SK-N-SH (cell line): ENCODE measurements around the gene TMEM147. TPM values are rescaled to one million over a fixed set of nuclear protein-coding genes. Genes with fewer than 3 reads are reported as not detected.
"Not testable (repeated sequence)": the region's sequence is repeated elsewhere in the genome, so short reads cannot be mapped to it uniquely, and the experiment has no call there.

ENCODE experiments used
- CTCF ChIA-PET: fragments of 300-600, 350-600 bp; formaldehyde crosslinking; extraction: SDS; loops from one replicate; lab custom pipeline; 2021; lab: Yijun Ruan, JAX
- POLR2A ChIA-PET: fragments of 350-600 bp; sonication (Branson Sonifier 250); formaldehyde crosslinking; extraction: SDS; loops from one replicate; lab custom pipeline; 2020; ENCODE audit warnings: antibody characterized with exemption, inconsistent platforms; lab: Yijun Ruan, JAX
- DNase-seq: peaks from one replicate; pipeline ENCODE4 v3.0.0; 2012
- H2AFZ ChIP-seq: fragments of 200-600 bp; sonication (generic); 2 replicates; pipeline ENCODE4 v1.8.1; 2016; ENCODE audit warnings: antibody characterized with exemption, mild to moderate bottlenecking, low read depth
- H3F3A ChIP-seq: fragments of 200-600 bp; sonication (generic); replicated peaks from 2 replicates; pipeline ENCODE3; 2016; ENCODE audit warnings: antibody characterized with exemption, mild to moderate bottlenecking; ENCODE audit not compliant: insufficient read depth
- H3K27ac ChIP-seq, 2 experiments: fragments of 200-500 bp in 1 of 2; fragments of 200-600 bp in 1 of 2; sonication (Bioruptor generic) in 1 of 2; sonication (generic), shearing (Covaris generic) in 1 of 2; 2 replicates each; pipeline versions ENCODE4 v1.5.1 to v1.6.1; 2014 to 2016; ENCODE audit warnings: low read depth in 2 of 2, inconsistent platforms in 1 of 2, low read length in 1 of 2, mild to moderate bottlenecking in 1 of 2, mixed read lengths in 1 of 2
- H3K27me3 ChIP-seq: fragments of 200-600 bp; sonication (generic), shearing (Covaris generic); 2 replicates; pipeline ENCODE4 v1.6.1; 2016; ENCODE audit warnings: mixed run types; ENCODE audit not compliant: insufficient read depth
- H3K36me3 ChIP-seq, 2 experiments: fragments of 200-500 bp in 1 of 2; fragments of 200-600 bp in 1 of 2; sonication (Bioruptor generic) in 1 of 2; sonication (generic) in 1 of 2; replicated peaks in 1 of 2; 2 replicates each; pipeline versions ENCODE3 to v1.5.1; 2014 to 2016; ENCODE audit warnings: low read length in 1 of 2, mild to moderate bottlenecking in 1 of 2; ENCODE audit not compliant: insufficient read depth in 2 of 2, control insufficient read depth in 1 of 2
- H3K4me1 ChIP-seq, 2 experiments: fragments of 200-500 bp in 1 of 2; fragments of 200-600 bp in 1 of 2; sonication (Bioruptor generic) in 1 of 2; sonication (generic), shearing (Covaris generic) in 1 of 2; 2 replicates each; pipeline versions ENCODE4 v1.5.1 to v1.6.1; 2014 to 2016; ENCODE audit warnings: low read depth in 1 of 2, low read length in 1 of 2, mixed run types in 1 of 2; ENCODE audit not compliant: insufficient read depth in 2 of 2, control insufficient read depth in 1 of 2
- H3K4me2 ChIP-seq: fragments of 200-600 bp; sonication (generic), shearing (Covaris generic); 2 replicates; pipeline ENCODE4 v1.6.1; 2017; ENCODE audit warnings: mixed run types
- H3K4me3 ChIP-seq, 2 experiments: fragments of 200-500 bp in 1 of 2; fragments of 200-600 bp in 1 of 2; sonication (Bioruptor generic) in 1 of 2; sonication (generic), shearing (Covaris generic) in 1 of 2; 2 replicates each; pipeline versions ENCODE4 v1.5.1 to v1.8.1; 2014 to 2016; ENCODE audit warnings: low read depth in 2 of 2, inconsistent platforms in 1 of 2, low read length in 1 of 2, mild to moderate bottlenecking in 1 of 2, mixed read lengths in 1 of 2, moderate library complexity in 1 of 2
- H3K79me2 ChIP-seq: fragments of 200-600 bp; sonication (generic); 2 replicates; pipeline ENCODE4 v1.8.1; 2017; ENCODE audit warnings: mild to moderate bottlenecking; ENCODE audit not compliant: insufficient read depth
- H3K9ac ChIP-seq: fragments of 200-600 bp; sonication (generic); 2 replicates; pipeline ENCODE4 v1.6.1; 2017; ENCODE audit warnings: mixed run types
- H3K9me2 ChIP-seq: fragments of 200-600 bp; sonication (generic); 2 replicates; pipeline ENCODE4 v1.6.1; 2017; ENCODE audit warnings: mixed run types
- H3K9me3 ChIP-seq: fragments of 200-600 bp; sonication (generic); 2 replicates; pipeline ENCODE4 v1.6.1; 2017; ENCODE audit warnings: mixed run types, mild to moderate bottlenecking, moderate library complexity
- H4K20me1 ChIP-seq: fragments of 200-600 bp; sonication (generic); 2 replicates; pipeline ENCODE4 v1.6.1; 2017; ENCODE audit warnings: mild to moderate bottlenecking, mixed run types; ENCODE audit not compliant: insufficient read depth
- EP300 ChIP-seq, 2 experiments: IDR thresholded peaks; 2 replicates each; pipeline versions ENCODE4 v1.4.0 to v1.6.1; 2012; ENCODE audit warnings: borderline replicate concordance in 1 of 2, low read depth in 1 of 2, low read length in 1 of 2
- FOSL2 ChIP-seq: IDR thresholded peaks from 2 replicates; pipeline ENCODE4 v1.4.0; 2012; ENCODE audit warnings: low read depth, mild to moderate bottlenecking, moderate library complexity, borderline replicate concordance
- FOXJ3 ChIP-seq: sonication (generic); formaldehyde crosslinking; IDR thresholded peaks from 2 replicates; pipeline ENCODE4 v1.5.1; 2020; ENCODE audit warnings: mild to moderate bottlenecking, missing genetic modification reagents
- GABPA ChIP-seq: IDR thresholded peaks from 2 replicates; pipeline ENCODE4 v1.4.0; 2012; ENCODE audit warnings: low read depth, mild to moderate bottlenecking
- GATA2 ChIP-seq: sonication (generic); formaldehyde crosslinking; IDR thresholded peaks from 2 replicates; pipeline ENCODE4 v1.5.0; 2020; ENCODE audit warnings: mild to moderate bottlenecking, missing genetic modification reagents
- JUND ChIP-seq: IDR thresholded peaks from 2 replicates; pipeline ENCODE4 v1.4.0; 2012
- MXI1 ChIP-seq: IDR thresholded peaks from 2 replicates; pipeline ENCODE4 v1.6.1; 2012; ENCODE audit warnings: mild to moderate bottlenecking, low read depth, low read length, improper control_type of control experiment
- NFIC ChIP-seq: IDR thresholded peaks from 2 replicates; pipeline ENCODE4 v1.4.0; 2012; ENCODE audit warnings: borderline replicate concordance
- NRF1 ChIP-seq: IDR thresholded peaks from 2 replicates; pipeline ENCODE4 v1.6.1; 2012; ENCODE audit warnings: low read depth, mild to moderate bottlenecking, low read length
- RAD21 ChIP-seq: IDR thresholded peaks from 2 replicates; pipeline ENCODE4 v1.6.1; 2012; ENCODE audit warnings: mild to moderate bottlenecking, low read length
- SIN3A ChIP-seq: IDR thresholded peaks from 2 replicates; pipeline ENCODE4 v1.6.1; 2012; ENCODE audit warnings: low read depth, mild to moderate bottlenecking, low read length, moderate library complexity, borderline replicate concordance
- SMC3 ChIP-seq: IDR thresholded peaks from 2 replicates; pipeline ENCODE4 v1.6.1; 2012; ENCODE audit warnings: low read depth, low read length, improper control_type of control experiment
- WGBS: methylation state at CpG from one replicate; pipeline ENCODE4 v1.1.6; 2017; ENCODE audit warnings: low lambda C conversion rate; 5-methylcytosine and 5-hydroxymethylcytosine counted together
- polyA plus RNA-seq, 3 experiments: library from polyadenylated mRNA; depleted of rRNA; stranded (reverse); fragments of >200 nt; gene quantifications; 2 replicates each; pipeline ENCODE4 v1.2.3, GENCODE V29; 2012
- TF ChIP-seq, protein P1 (sequence below): fragments of 200-600 bp; sonication (generic); IDR thresholded peaks from 2 replicates; pipeline ENCODE4 v1.6.1; 2017; ENCODE audit warnings: antibody characterized with exemption, mild to moderate bottlenecking, moderate library complexity
- TF ChIP-seq, protein P2 (sequence below): IDR thresholded peaks from 2 replicates; pipeline ENCODE4 v1.4.0; 2012; ENCODE audit warnings: low read depth, borderline replicate concordance
- TF ChIP-seq, protein P3 (sequence below): IDR thresholded peaks from 2 replicates; pipeline ENCODE4 v1.6.1; 2012; ENCODE audit warnings: mild to moderate bottlenecking, low read depth, low read length, moderate library complexity

TMEM147 gene
- polyA plus RNA-seq, 1 of the 3 experiments (the other 2 are of a cell fraction), result 202 TPM

DNA sequence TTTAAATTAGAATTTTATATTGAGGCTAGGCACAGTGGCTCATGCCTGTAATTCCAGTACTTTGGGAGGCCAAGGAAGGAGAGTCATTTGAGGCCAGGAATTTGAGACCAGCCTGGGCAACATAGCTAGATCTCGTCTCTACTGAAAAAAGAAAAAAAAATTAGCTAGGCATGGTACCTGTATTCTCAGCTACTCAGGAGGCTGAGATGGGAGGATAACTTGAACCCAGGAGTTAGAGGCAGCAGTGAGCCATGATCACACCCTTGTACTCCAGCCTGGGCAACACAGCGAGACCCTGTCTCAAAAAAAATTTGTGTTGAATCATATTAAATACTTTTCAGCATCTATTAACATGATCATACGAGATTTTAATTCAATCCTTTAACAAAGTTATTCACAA is 45.4 kb downstream of the TMEM147 start (continued):
- TF ChIP-seq, protein P1, sequence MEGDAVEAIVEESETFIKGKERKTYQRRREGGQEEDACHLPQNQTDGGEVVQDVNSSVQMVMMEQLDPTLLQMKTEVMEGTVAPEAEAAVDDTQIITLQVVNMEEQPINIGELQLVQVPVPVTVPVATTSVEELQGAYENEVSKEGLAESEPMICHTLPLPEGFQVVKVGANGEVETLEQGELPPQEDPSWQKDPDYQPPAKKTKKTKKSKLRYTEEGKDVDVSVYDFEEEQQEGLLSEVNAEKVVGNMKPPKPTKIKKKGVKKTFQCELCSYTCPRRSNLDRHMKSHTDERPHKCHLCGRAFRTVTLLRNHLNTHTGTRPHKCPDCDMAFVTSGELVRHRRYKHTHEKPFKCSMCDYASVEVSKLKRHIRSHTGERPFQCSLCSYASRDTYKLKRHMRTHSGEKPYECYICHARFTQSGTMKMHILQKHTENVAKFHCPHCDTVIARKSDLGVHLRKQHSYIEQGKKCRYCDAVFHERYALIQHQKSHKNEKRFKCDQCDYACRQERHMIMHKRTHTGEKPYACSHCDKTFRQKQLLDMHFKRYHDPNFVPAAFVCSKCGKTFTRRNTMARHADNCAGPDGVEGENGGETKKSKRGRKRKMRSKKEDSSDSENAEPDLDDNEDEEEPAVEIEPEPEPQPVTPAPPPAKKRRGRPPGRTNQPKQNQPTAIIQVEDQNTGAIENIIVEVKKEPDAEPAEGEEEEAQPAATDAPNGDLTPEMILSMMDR, result no peak

DNA sequence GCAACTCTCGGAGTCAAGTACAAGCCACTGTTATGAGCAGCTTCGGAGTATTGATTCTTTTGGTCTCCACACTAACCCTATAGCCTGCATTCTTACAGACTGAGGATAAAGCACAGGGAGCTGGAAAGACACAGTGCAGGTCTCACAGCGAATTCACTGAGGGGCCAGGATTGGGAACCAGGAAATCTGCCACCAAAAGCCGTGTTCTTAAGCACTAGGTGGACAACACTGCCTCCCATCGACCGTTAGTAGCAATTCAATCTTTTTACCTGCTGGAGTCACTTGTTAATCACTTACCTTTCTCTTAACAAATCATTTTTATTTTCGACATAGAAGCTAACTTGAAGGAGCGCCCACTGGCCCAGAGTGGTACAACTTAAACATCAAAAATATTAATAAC is 46.8 kb downstream of the TMEM147 start:
- Histone ChIP-seq H4K20me1 (no peaks in the 10 kb centered on the region), H3K4me2 (no peak overlapping the region), H3F3A (no peaks in the 10 kb centered on the region), H3K4me1 (no peaks in the 10 kb centered on the region), H3K79me2 (no peaks in the 10 kb centered on the region), H3K36me3 (no peaks in the 10 kb centered on the region), H3K9me2 (no peaks in the 10 kb centered on the region), H2AFZ (no peak overlapping the region), H3K9me3 (no peaks in the 10 kb centered on the region), H3K27me3 (peaks cover 36% of the 10 kb centered on the region), H3K27ac (no peak overlapping the region), H3K9ac (no peak overlapping the region), H3K4me3 (no peak overlapping the region)
- 27% methylated on average over 8 of the region's 8 CpGs for WGBS
- CTCF ChIA-PET, result interaction anchor here (0.7 to 3.1 kb wide), 7 partner anchors 12 to 86 kb away, joined by 3 to 15 read pairs (median 5); partner anchors contain the start of gene HAUS5
- peak; percentile 41 for DNase-seq
- POLR2A ChIA-PET, result no interaction called here
- TF ChIP-seq JUND (no peak), EP300 (IDR thresholded peaks at IDR 0.05; ENCODE audit: borderline replicate concordance in 1 of 2, low read depth in 1 of 2, low read length in 1 of 2) (no peak), SMC3 (no peak), NRF1 (no peak), NFIC (no peak), FOSL2 (no peak), FOXJ3 (CRISPR knock-in tag) (no peak), GATA2 (CRISPR knock-in tag) (no peak), MXI1 (no peak), GABPA (no peak), SIN3A (no peak), RAD21 (peak; percentile 59)
- TF ChIP-seq, protein P2, sequence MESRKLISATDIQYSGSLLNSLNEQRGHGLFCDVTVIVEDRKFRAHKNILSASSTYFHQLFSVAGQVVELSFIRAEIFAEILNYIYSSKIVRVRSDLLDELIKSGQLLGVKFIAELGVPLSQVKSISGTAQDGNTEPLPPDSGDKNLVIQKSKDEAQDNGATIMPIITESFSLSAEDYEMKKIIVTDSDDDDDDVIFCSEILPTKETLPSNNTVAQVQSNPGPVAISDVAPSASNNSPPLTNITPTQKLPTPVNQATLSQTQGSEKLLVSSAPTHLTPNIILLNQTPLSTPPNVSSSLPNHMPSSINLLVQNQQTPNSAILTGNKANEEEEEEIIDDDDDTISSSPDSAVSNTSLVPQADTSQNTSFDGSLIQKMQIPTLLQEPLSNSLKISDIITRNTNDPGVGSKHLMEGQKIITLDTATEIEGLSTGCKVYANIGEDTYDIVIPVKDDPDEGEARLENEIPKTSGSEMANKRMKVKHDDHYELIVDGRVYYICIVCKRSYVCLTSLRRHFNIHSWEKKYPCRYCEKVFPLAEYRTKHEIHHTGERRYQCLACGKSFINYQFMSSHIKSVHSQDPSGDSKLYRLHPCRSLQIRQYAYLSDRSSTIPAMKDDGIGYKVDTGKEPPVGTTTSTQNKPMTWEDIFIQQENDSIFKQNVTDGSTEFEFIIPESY, result no peak
- TF ChIP-seq, protein P3, sequence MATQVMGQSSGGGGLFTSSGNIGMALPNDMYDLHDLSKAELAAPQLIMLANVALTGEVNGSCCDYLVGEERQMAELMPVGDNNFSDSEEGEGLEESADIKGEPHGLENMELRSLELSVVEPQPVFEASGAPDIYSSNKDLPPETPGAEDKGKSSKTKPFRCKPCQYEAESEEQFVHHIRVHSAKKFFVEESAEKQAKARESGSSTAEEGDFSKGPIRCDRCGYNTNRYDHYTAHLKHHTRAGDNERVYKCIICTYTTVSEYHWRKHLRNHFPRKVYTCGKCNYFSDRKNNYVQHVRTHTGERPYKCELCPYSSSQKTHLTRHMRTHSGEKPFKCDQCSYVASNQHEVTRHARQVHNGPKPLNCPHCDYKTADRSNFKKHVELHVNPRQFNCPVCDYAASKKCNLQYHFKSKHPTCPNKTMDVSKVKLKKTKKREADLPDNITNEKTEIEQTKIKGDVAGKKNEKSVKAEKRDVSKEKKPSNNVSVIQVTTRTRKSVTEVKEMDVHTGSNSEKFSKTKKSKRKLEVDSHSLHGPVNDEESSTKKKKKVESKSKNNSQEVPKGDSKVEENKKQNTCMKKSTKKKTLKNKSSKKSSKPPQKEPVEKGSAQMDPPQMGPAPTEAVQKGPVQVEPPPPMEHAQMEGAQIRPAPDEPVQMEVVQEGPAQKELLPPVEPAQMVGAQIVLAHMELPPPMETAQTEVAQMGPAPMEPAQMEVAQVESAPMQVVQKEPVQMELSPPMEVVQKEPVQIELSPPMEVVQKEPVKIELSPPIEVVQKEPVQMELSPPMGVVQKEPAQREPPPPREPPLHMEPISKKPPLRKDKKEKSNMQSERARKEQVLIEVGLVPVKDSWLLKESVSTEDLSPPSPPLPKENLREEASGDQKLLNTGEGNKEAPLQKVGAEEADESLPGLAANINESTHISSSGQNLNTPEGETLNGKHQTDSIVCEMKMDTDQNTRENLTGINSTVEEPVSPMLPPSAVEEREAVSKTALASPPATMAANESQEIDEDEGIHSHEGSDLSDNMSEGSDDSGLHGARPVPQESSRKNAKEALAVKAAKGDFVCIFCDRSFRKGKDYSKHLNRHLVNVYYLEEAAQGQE, result no peak
- TF ChIP-seq, protein P1, result peak; percentile 48

DNA sequence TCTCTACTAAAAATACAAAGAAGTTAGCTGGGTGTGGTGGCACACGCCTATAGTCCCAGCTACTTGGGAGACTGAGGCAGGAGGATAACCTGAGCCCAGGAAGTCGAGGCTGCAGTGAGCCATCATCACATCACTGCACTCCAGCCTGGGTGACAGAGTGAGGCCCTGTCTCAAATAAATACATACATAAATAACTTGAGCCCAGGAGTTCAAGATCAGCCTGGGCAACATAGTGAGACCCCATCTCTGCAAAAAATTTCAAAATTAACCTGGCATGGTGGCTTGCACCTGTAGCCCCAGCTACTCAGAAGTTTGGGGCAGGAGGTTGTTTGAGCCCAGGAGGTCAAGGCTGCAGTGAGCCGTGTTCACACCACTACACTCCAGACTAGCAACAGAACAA is 49.6 kb downstream of the TMEM147 start:
- 23% methylated on average over 3 of the region's 3 CpGs for WGBS

More for the DNA sequence above, 49.6 kb downstream of the TMEM147 start:
- H3K9me2 ChIP-seq, POLR2A ChIA-PET, H3K79me2 ChIP-seq, H3K36me3 ChIP-seq, H2AFZ ChIP-seq, H3K27ac ChIP-seq, H3K4me2 ChIP-seq, H3K9me3 ChIP-seq, H3K9ac ChIP-seq, H3F3A ChIP-seq, DNase-seq, H3K4me3 ChIP-seq, H3K4me1 ChIP-seq, H4K20me1 ChIP-seq: not testable (repeated sequence)
- CTCF ChIA-PET, result interaction anchor here (1.5 kb wide), 1 partner anchor 46 kb away, joined by 3 read pairs; no protein-coding TSS in a partner anchor
- H3K27me3 ChIP-seq, result peaks cover 28% of the 10 kb centered on the region
